GM12878 (cell line): ENCODE measurements around the gene UBE2J2. TPM values are rescaled to one million over a fixed set of nuclear protein-coding genes. Genes with fewer than 3 reads are reported as not detected.

Experiments used
- ASH2L ChIP-seq: fragments of 300-600, 200-600 bp; sonication (generic); IDR thresholded peaks from 2 replicates; pipeline ENCODE4 v1.6.1; 2017; ENCODE audit warnings: low read depth, mild to moderate bottlenecking, borderline replicate concordance
- BCL11A ChIP-seq: IDR thresholded peaks from 2 replicates; pipeline ENCODE4 v1.6.1; 2011; ENCODE audit warnings: low read depth, low read length
- BCL3 ChIP-seq: IDR thresholded peaks from 2 replicates; pipeline ENCODE4 v1.6.1; 2011; ENCODE audit warnings: borderline replicate concordance, low read depth, mild to moderate bottlenecking, moderate library complexity, low read length; ENCODE audit not compliant: insufficient read depth, poor library complexity, severe bottlenecking
- CBX3 ChIP-seq: fragments of 200-600 bp; sonication (generic); IDR thresholded peaks from 2 replicates; pipeline ENCODE4 v1.6.1; 2016; ENCODE audit warnings: low read depth, borderline replicate concordance
- CEBPB ChIP-seq, 2 experiments: fragments of 150-350 bp in 1 of 2; IDR thresholded peaks; 2 replicates each; pipeline ENCODE4 v1.6.1; 2012 to 2014; ENCODE audit warnings: low read depth in 2 of 2, low read length in 2 of 2, borderline replicate concordance in 1 of 2, inconsistent platforms in 1 of 2
- FOS ChIP-seq: IDR thresholded peaks from 3 replicates; pipeline ENCODE4 v1.6.1; 2011; ENCODE audit warnings: borderline replicate concordance; ENCODE audit not compliant: insufficient read length; ENCODE audit errors: extremely low read depth
- HDAC6 ChIP-seq: fragments of 200-600 bp; sonication (generic); IDR thresholded peaks from one replicate; pipeline ENCODE4 v1.8.0; 2017; ENCODE audit warnings: antibody characterized with exemption; ENCODE audit not compliant: unreplicated experiment
- MYC ChIP-seq: IDR thresholded peaks from 2 replicates; pipeline ENCODE4 v1.6.1; 2011; ENCODE audit warnings: mild to moderate bottlenecking, low read length, moderate library complexity, inconsistent platforms; ENCODE audit not compliant: insufficient read depth, insufficient replicate concordance, insufficient read length, severe bottlenecking
- NFYB ChIP-seq: IDR thresholded peaks from 2 replicates; pipeline ENCODE4 v1.6.1; 2011; ENCODE audit warnings: low read depth, mild to moderate bottlenecking, low read length, improper control_type of control experiment, moderate library complexity; ENCODE audit not compliant: insufficient read depth
- SIN3A ChIP-seq: IDR thresholded peaks from 2 replicates; pipeline ENCODE4 v1.6.1; 2012; ENCODE audit warnings: low read depth, low read length, improper control_type of control experiment
- SMARCA5 ChIP-seq: fragments of 450-650 bp; IDR thresholded peaks from 2 replicates; pipeline ENCODE4 v1.6.1; 2017; ENCODE audit warnings: mild to moderate bottlenecking
- SP1 ChIP-seq: IDR thresholded peaks from one replicate; pipeline ENCODE4 v1.6.1; 2011; ENCODE audit warnings: low read depth, low read length
- YY1 ChIP-seq: IDR thresholded peaks from 2 replicates; pipeline ENCODE4 v1.6.1; 2011; ENCODE audit warnings: low read depth, mild to moderate bottlenecking, low read length
- ZNF274 ChIP-seq: IDR thresholded peaks from one replicate; pipeline ENCODE4 v1.8.0; 2011; ENCODE audit not compliant: insufficient read length, insufficient read depth
- polyA plus RNA-seq, 11 experiments: library from polyadenylated mRNA; depleted of rRNA in 4 of 11; unstranded in 6 of 11; stranded (reverse) in 5 of 11; fragments of >200 nt; fragmentation: Nextera tagmentation in 4 of 11; fragmentation: Illumina TruSeq in 1 of 11; extraction: Ambion mirVana in 4 of 11; extraction: Trizol in 1 of 11; gene quantifications; 1 replicate in 1 of 11; 2 replicates in 10 of 11; pipeline versions ENCODE4 v1.2.1 to v1.2.3, GENCODE V29; 2011 to 2016; ENCODE audit warnings: inconsistent platforms in 2 of 11, missing spikeins in 2 of 11, low read depth in 1 of 11
- total RNA-seq, 4 experiments: library from RNA; depleted of rRNA in 3 of 4; stranded (reverse); fragments of >200 nt in 3 of 4; fragmentation: Illumina TruSeq in 1 of 4; extraction: Trizol in 1 of 4; gene quantifications; 2 replicates each; pipeline versions ENCODE4 v1.2.1 to v1.2.3, GENCODE V29; 2013 to 2021
- TF ChIP-seq, protein P1 (sequence below): fragments of 450-650 bp; IDR thresholded peaks from 2 replicates; pipeline ENCODE4 v1.6.1; 2017; ENCODE audit warnings: antibody characterized with exemption, mild to moderate bottlenecking, moderate library complexity
- TF ChIP-seq, protein P2 (sequence below): IDR thresholded peaks from 2 replicates; pipeline ENCODE4 v1.6.1; 2011; ENCODE audit warnings: borderline replicate concordance, low read depth, mild to moderate bottlenecking, moderate library complexity, mixed read lengths, low read length; ENCODE audit not compliant: insufficient read depth; ENCODE audit errors: extremely low read length
- TF ChIP-seq, protein P3 (sequence below): IDR thresholded peaks from 2 replicates; pipeline ENCODE4 v1.6.1; 2011; ENCODE audit warnings: mild to moderate bottlenecking, low read depth, low read length, moderate library complexity; ENCODE audit not compliant: insufficient replicate concordance
- TF ChIP-seq, protein P4 (sequence below): fragments of 450-650 bp; IDR thresholded peaks from 2 replicates; pipeline ENCODE4 v1.6.1; 2017; ENCODE audit warnings: mild to moderate bottlenecking, moderate library complexity

Gene UBE2J2
- total and polyA plus RNA-seq, 10 of the 15 experiments (the other 5 are each of a cell fraction or from before 2014, with no cell fraction given), result 0.72 to 70.5 (median 49.2) TPM

DNA sequence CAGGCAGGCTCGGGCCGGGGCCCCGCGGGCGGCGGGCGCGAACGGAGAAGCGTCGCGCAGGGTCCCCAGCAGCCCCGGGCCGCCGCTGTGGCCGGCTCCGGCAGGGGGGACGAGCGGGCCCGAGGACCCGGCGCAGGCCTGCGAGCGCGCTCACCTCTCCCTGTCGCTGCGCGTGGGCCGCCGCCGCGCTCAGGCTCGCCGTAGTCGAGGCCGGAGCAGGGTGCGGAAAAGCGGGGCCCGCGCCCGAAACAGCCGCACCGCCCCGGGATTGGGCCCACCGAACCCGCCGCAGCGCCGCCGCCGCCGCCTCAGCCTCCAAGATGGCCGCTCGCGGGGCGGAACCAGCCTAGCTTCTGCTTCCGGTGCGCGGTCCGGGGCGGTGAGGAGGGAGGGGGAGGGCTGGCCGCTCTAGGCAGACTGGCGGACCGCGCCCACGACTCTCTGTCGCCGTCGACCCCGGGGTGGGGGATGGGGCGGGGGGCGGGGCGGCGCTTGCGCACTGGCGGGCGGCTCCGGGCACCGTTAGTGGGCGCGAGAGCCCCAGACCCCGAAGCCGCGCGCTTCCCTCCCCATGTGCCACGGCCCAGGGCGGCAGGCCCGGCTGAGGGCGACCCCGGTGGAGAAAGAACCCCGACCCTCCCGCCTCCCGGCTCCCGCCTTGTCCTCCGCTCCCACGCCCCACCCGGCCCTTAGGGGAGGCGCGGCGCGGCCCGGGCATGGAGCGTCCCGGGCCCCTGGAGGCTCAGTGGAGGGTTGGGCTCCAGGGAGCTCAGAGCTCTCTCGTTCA is at the start of gene UBE2J2 (continued):
- TF ChIP-seq ASH2L (peak; percentile 83; the same call in 1 of the 2 replicates), ZNF274 (no peak), BCL3 (no peak), YY1 (peak; percentile 98), HDAC6 (no peak), SP1 (peak; percentile 35), CEBPB (IDR thresholded peaks at IDR 0.05; ENCODE audit: borderline replicate concordance in 1 of 2, low read depth in 2 of 2, low read length in 2 of 2) (no peak), BCL11A (no peak), FOS (no peak), NFYB (no peak), SMARCA5 (peak; percentile 55), MYC (no peak), CBX3 (no peak), SIN3A (no peak)
- TF ChIP-seq, protein P1, sequence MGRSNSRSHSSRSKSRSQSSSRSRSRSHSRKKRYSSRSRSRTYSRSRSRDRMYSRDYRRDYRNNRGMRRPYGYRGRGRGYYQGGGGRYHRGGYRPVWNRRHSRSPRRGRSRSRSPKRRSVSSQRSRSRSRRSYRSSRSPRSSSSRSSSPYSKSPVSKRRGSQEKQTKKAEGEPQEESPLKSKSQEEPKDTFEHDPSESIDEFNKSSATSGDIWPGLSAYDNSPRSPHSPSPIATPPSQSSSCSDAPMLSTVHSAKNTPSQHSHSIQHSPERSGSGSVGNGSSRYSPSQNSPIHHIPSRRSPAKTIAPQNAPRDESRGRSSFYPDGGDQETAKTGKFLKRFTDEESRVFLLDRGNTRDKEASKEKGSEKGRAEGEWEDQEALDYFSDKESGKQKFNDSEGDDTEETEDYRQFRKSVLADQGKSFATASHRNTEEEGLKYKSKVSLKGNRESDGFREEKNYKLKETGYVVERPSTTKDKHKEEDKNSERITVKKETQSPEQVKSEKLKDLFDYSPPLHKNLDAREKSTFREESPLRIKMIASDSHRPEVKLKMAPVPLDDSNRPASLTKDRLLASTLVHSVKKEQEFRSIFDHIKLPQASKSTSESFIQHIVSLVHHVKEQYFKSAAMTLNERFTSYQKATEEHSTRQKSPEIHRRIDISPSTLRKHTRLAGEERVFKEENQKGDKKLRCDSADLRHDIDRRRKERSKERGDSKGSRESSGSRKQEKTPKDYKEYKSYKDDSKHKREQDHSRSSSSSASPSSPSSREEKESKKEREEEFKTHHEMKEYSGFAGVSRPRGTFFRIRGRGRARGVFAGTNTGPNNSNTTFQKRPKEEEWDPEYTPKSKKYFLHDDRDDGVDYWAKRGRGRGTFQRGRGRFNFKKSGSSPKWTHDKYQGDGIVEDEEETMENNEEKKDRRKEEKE, result peak; percentile 39; the same call in 1 of the 2 replicates
- TF ChIP-seq, protein P2, sequence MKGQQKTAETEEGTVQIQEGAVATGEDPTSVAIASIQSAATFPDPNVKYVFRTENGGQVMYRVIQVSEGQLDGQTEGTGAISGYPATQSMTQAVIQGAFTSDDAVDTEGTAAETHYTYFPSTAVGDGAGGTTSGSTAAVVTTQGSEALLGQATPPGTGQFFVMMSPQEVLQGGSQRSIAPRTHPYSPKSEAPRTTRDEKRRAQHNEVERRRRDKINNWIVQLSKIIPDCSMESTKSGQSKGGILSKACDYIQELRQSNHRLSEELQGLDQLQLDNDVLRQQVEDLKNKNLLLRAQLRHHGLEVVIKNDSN, result no peak
- TF ChIP-seq, protein P3, sequence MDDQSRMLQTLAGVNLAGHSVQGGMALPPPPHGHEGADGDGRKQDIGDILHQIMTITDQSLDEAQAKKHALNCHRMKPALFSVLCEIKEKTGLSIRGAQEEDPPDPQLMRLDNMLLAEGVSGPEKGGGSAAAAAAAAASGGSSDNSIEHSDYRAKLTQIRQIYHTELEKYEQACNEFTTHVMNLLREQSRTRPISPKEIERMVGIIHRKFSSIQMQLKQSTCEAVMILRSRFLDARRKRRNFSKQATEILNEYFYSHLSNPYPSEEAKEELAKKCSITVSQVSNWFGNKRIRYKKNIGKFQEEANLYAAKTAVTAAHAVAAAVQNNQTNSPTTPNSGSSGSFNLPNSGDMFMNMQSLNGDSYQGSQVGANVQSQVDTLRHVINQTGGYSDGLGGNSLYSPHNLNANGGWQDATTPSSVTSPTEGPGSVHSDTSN, result no peak
- TF ChIP-seq, protein P4, sequence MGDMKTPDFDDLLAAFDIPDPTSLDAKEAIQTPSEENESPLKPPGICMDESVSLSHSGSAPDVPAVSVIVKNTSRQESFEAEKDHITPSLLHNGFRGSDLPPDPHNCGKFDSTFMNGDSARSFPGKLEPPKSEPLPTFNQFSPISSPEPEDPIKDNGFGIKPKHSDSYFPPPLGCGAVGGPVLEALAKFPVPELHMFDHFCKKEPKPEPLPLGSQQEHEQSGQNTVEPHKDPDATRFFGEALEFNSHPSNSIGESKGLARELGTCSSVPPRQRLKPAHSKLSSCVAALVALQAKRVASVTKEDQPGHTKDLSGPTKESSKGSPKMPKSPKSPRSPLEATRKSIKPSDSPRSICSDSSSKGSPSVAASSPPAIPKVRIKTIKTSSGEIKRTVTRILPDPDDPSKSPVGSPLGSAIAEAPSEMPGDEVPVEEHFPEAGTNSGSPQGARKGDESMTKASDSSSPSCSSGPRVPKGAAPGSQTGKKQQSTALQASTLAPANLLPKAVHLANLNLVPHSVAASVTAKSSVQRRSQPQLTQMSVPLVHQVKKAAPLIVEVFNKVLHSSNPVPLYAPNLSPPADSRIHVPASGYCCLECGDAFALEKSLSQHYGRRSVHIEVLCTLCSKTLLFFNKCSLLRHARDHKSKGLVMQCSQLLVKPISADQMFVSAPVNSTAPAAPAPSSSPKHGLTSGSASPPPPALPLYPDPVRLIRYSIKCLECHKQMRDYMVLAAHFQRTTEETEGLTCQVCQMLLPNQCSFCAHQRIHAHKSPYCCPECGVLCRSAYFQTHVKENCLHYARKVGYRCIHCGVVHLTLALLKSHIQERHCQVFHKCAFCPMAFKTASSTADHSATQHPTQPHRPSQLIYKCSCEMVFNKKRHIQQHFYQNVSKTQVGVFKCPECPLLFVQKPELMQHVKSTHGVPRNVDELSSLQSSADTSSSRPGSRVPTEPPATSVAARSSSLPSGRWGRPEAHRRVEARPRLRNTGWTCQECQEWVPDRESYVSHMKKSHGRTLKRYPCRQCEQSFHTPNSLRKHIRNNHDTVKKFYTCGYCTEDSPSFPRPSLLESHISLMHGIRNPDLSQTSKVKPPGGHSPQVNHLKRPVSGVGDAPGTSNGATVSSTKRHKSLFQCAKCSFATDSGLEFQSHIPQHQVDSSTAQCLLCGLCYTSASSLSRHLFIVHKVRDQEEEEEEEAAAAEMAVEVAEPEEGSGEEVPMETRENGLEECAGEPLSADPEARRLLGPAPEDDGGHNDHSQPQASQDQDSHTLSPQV, result peak; percentile 56; the same call in 1 of the 2 replicates
